Transverse colon (tissue), 4 donors: ENCODE data around the gene WDR35.

Experiments used
- CTCF ChIP-seq, 5 experiments: fragments of 200-600 bp in 3 of 5; fragments of 450-650 bp in 2 of 5; sonication (generic) in 3 of 5; IDR thresholded peaks; 1 replicate in 2 of 5; 2 replicates in 3 of 5; pipeline ENCODE4 v1.5.1; 2016 to 2017; ENCODE audit warnings: antibody characterized with exemption in 5 of 5, inconsistent platforms in 3 of 5, mild to moderate bottlenecking in 2 of 5, moderate library complexity in 1 of 5
- EP300 ChIP-seq: sonication (generic); formaldehyde crosslinking; IDR thresholded peaks from one replicate; pipeline ENCODE4 v1.6.1; 2017; ENCODE audit warnings: antibody characterized with exemption, low read depth
- POLR2A ChIP-seq: fragments of 450-650 bp; IDR thresholded peaks from one replicate; pipeline ENCODE4 v1.6.1; 2016; ENCODE audit warnings: antibody characterized with exemption, mild to moderate bottlenecking, moderate library complexity
- POLR2AphosphoS5 ChIP-seq, 3 donors: sonication (generic); formaldehyde crosslinking; IDR thresholded peaks; one replicate each; pipeline ENCODE4 v1.6.1; 2016; ENCODE audit warnings: antibody characterized with exemption in 3 of 3

- TF ChIP-seq POLR2A (no peak), CTCF (IDR thresholded peaks at IDR 0.05) (no peak), POLR2AphosphoS5 (IDR thresholded peaks at IDR 0.05) (no peak), EP300 (no peak)
These were observed 7.6 kb downstream of the WDR35 start for GRCh38 chr2:19982268-19982667.
